Endodermal cell (in vitro differentiated cells): ENCODE measurements around the gene TBCK. TPM values are rescaled to one million over a fixed set of nuclear protein-coding genes. Genes with fewer than 3 reads are reported as not detected.

Experiments
- DNase-seq: peaks from one replicate; pipeline ENCODE4 v3.0.0-alpha.2; 2017
- H3K27ac ChIP-seq: 2 replicates; pipeline ENCODE4 v1.5.1; 2013; ENCODE audit warnings: mild to moderate bottlenecking, low read depth, low read length, moderate library complexity
- H3K27me3 ChIP-seq: 2 replicates; pipeline ENCODE4 v1.6.1; 2013; ENCODE audit warnings: mild to moderate bottlenecking, low read length, moderate library complexity; ENCODE audit not compliant: insufficient read depth, control insufficient read depth, poor library complexity, severe bottlenecking
- H3K36me3 ChIP-seq: 2 replicates; pipeline ENCODE4 v1.7.0; 2013; ENCODE audit warnings: mild to moderate bottlenecking, low read length, moderate library complexity; ENCODE audit not compliant: control insufficient read depth, insufficient read depth
- H3K4me1 ChIP-seq: one replicate; pipeline ENCODE4 v1.7.0; 2013; ENCODE audit warnings: low read length; ENCODE audit not compliant: control insufficient read depth, insufficient read depth
- H3K4me3 ChIP-seq: 2 replicates; pipeline ENCODE4 v1.5.1; 2013; ENCODE audit warnings: mild to moderate bottlenecking, low read length, moderate library complexity
- H3K9ac ChIP-seq: 2 replicates; pipeline ENCODE4 v1.6.1; 2013; ENCODE audit warnings: mild to moderate bottlenecking, low read length, moderate library complexity; ENCODE audit not compliant: poor library complexity, severe bottlenecking; ENCODE audit errors: extremely low read depth
- H3K9me3 ChIP-seq: 2 replicates; pipeline ENCODE4 v1.6.1; 2013; ENCODE audit warnings: mild to moderate bottlenecking, low read length, moderate library complexity; ENCODE audit not compliant: control insufficient read depth
- H3K27ac Mint-ChIP-seq: 2 replicates; pipeline ENCODE4 v1.8.0; 2020; ENCODE audit warnings: mixed read lengths
- H3K27me3 Mint-ChIP-seq: 2 replicates; pipeline ENCODE4 v1.8.0; 2021; ENCODE audit warnings: mild to moderate bottlenecking, mixed read lengths; ENCODE audit not compliant: insufficient read depth
- H3K36me3 Mint-ChIP-seq: 2 replicates; pipeline ENCODE4 v1.8.0; 2020; ENCODE audit warnings: low read depth, mixed read lengths
- H3K4me1 Mint-ChIP-seq: 2 replicates; pipeline ENCODE4 v1.8.0; 2020; ENCODE audit warnings: mixed read lengths
- H3K4me3 Mint-ChIP-seq: 2 replicates; pipeline ENCODE4 v1.8.0; 2020; ENCODE audit warnings: mild to moderate bottlenecking, moderate library complexity, mixed read lengths
- H3K9me3 Mint-ChIP-seq: 2 replicates; pipeline ENCODE4 v1.8.0; 2020; ENCODE audit warnings: mild to moderate bottlenecking, mixed read lengths
- WGBS, 2 experiments: methylation state at CpG; one replicate each; pipeline versions ENCODE4 v1.1.5 to v1.1.7; 2013; ENCODE audit warnings: missing lambda C conversion rate in 2 of 2, mixed read lengths in 1 of 2; ENCODE audit not compliant: insufficient coverage in 1 of 2, insufficient read length in 1 of 2; 5-methylcytosine and 5-hydroxymethylcytosine counted together
- total RNA-seq, 2 donors: library from RNA; stranded (reverse); fragmentation: NEBNext Ultra II Directional in 1 of 2; extraction: Animal tissue kit (Norgen Biotek cat#: 25700) in 1 of 2; gene quantifications; 2 replicates in 1 of 2; 3 replicates in 1 of 2; pipeline ENCODE4 v1.2.1, GENCODE V29; 2021
- TF ChIP-seq, protein P1 (sequence below): fragments of 200-600 bp; sonication (generic); conservative IDR thresholded peaks from 2 replicates; pipeline ENCODE4 v1.5.0; 2021; ENCODE audit warnings: antibody characterized with exemption, mild to moderate bottlenecking

The TBCK gene
- total RNA-seq, 2 donors from 2014 or later = 48.3 to 52.9 TPM

DNA sequence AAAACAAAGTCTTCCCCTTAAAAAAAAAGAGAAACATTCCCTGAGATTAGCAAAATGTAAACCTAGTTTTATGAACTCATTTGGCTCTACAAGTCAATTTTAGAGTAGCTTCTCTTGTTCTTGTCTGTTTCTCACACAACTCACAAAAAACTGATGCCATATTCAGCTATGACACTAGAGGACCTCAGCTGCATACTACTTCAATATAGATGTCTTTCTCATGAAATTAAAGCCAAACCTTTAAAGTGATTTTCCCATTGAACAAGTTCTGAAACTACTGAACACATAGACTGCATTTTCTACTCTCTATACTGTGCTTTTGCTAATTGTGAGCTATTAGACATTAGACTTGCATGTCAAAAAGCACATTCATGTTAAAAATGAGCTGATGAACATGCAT is 49.8 kb downstream of the TBCK start:
- Mint-ChIP-seq H3K4me1 (peaks cover 5% of the 10 kb centered on the region), H3K4me3 (no peak overlapping the region), H3K27me3 (no peaks in the 10 kb centered on the region), H3K9me3 (no peaks in the 10 kb centered on the region), H3K27ac (no peak overlapping the region), H3K36me3 (no peaks in the 10 kb centered on the region)
- Histone ChIP-seq H3K36me3 (no peaks in the 10 kb centered on the region), H3K4me1 (no peaks in the 10 kb centered on the region), H3K9ac (no peak overlapping the region), H3K27me3 (no peaks in the 10 kb centered on the region), H3K9me3 (no peaks in the 10 kb centered on the region), H3K4me3 (no peak overlapping the region), H3K27ac (no peak overlapping the region)
- DNase-seq = no peak
- TF ChIP-seq, protein P1, sequence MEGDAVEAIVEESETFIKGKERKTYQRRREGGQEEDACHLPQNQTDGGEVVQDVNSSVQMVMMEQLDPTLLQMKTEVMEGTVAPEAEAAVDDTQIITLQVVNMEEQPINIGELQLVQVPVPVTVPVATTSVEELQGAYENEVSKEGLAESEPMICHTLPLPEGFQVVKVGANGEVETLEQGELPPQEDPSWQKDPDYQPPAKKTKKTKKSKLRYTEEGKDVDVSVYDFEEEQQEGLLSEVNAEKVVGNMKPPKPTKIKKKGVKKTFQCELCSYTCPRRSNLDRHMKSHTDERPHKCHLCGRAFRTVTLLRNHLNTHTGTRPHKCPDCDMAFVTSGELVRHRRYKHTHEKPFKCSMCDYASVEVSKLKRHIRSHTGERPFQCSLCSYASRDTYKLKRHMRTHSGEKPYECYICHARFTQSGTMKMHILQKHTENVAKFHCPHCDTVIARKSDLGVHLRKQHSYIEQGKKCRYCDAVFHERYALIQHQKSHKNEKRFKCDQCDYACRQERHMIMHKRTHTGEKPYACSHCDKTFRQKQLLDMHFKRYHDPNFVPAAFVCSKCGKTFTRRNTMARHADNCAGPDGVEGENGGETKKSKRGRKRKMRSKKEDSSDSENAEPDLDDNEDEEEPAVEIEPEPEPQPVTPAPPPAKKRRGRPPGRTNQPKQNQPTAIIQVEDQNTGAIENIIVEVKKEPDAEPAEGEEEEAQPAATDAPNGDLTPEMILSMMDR = peak; percentile 75

DNA sequence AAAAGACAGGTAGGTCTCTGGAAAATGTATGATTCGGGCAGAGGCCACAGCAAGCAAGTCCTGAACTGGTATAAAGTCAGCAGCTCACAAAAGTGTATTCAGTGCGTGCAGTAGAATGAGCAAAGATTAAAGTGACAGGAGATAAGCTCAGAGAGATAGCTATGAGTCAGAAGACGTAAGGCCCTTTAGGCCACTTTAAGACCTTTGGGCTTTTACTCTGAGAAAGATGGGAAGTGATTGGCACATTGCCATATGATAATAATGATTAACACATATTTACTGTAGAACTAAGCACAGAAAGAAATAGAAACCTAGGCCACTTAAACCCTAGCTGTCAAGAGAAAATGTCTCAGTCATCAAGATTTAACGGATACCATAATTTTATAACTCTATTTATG is 51.7 kb downstream of the TBCK start:
- H3K27me3 Mint-ChIP-seq = no peaks in the 10 kb centered on the region

DNA sequence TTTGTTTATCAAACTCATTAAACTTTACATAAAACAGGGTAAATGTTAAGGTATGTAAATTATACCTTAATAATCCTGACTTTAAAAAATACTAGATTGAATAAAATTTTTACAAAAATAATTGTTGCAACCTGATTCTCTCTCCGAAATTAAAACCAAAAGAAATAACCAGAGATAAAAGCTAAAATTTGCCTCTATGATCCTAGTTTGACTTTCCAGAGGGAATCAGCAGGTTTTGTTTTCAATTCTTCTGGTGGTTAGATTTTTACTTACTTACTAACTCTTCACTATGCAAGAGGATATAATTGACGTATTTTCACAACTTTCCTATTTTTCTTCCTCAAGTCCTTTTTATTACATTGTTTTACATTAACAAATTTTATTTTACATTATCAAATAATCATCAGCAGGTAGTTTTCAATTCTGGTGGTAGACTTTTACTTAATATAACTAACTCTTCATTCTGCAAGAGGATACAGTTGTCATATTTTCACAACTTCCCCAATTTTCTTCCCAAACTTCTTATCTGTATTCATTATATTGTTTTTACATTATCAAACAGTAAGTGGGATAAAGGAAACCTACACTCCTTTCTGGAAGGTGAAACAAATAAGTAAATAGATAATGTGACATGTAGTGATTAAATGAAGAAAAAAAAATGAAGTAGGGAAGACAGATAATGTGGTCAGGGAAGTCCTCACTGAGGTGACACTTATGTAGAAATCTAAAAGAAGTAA is 52.2 kb downstream of the TBCK start:
- H3K27me3 Mint-ChIP-seq = no peaks in the 10 kb centered on the region
- peaks cover 5% of the 10 kb centered on the region for H3K4me1 Mint-ChIP-seq
- Histone ChIP-seq H3K27me3 (no peaks in the 10 kb centered on the region), H3K4me1 (no peaks in the 10 kb centered on the region), H3K9me3 (no peaks in the 10 kb centered on the region), H3K4me3 (no peak overlapping the region), H3K36me3 (peaks cover 3% of the 10 kb centered on the region), H3K27ac (no peak overlapping the region), H3K9ac (no peak overlapping the region)
- H3K9me3 Mint-ChIP-seq = no peaks in the 10 kb centered on the region
- WGBS, 2 experiments = 92 to 93% methylated on average over 2 of the region's 2 CpGs
- no peak overlapping the region for H3K4me3 Mint-ChIP-seq
- no peak for DNase-seq
- H3K36me3 Mint-ChIP-seq = no peaks in the 10 kb centered on the region
- TF ChIP-seq, protein P1 = no peak
- no peak overlapping the region for H3K27ac Mint-ChIP-seq

More for the DNA sequence above, 51.7 kb downstream of the TBCK start:
- no peaks in the 10 kb centered on the region for H3K9me3 Mint-ChIP-seq
- Histone ChIP-seq H3K4me1 (no peaks in the 10 kb centered on the region), H3K4me3 (no peak overlapping the region), H3K27me3 (no peaks in the 10 kb centered on the region), H3K27ac (no peak overlapping the region), H3K9me3 (no peaks in the 10 kb centered on the region), H3K36me3 (no peaks in the 10 kb centered on the region), H3K9ac (no peak overlapping the region)
- TF ChIP-seq, protein P1 = no peak
- WGBS, 2 experiments = 76 to 100% methylated on average over 2 to 4 of the region's 4 CpGs
- no peak for DNase-seq
- H3K36me3 Mint-ChIP-seq = no peaks in the 10 kb centered on the region
- H3K4me3 Mint-ChIP-seq = no peak overlapping the region
- H3K4me1 Mint-ChIP-seq = peaks cover 5% of the 10 kb centered on the region
- no peak overlapping the region for H3K27ac Mint-ChIP-seq
